ENCODE data around the gene ADGRL2.

DNA sequence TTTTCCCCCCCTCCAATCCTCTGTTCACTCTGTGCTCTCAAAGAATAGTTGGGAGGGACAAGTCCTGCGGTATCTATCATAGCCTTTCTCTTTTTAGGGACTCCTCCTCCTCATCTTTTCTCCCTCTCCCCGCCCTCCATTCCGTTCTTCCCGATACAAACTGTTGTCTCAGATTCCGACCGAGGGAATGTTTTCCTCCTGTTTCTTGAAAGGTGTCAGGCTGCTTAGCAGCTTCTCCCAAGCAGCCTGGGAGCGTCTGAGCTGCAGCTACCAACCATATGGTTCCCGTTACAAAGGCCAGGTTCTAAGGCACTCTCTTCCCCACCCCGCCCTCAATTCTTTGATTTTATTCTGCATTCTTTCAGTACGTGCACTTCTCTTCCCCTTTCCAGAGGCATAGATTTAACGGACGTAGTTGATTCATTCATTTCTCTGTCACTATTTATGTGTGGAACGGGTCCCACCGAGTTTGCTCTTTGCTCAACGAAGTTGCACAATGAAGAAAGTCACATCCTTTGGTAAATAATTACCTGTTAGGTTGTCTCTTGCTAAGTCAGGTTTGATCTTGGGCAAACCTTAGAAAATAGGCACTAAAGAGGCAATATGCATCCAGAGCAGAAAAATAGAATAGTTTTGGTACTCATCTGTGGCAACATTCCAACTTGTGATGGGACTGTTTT, 2.8 kb downstream of the ADGRL2 start:
- TF ChIP-seq, protein P1, sequence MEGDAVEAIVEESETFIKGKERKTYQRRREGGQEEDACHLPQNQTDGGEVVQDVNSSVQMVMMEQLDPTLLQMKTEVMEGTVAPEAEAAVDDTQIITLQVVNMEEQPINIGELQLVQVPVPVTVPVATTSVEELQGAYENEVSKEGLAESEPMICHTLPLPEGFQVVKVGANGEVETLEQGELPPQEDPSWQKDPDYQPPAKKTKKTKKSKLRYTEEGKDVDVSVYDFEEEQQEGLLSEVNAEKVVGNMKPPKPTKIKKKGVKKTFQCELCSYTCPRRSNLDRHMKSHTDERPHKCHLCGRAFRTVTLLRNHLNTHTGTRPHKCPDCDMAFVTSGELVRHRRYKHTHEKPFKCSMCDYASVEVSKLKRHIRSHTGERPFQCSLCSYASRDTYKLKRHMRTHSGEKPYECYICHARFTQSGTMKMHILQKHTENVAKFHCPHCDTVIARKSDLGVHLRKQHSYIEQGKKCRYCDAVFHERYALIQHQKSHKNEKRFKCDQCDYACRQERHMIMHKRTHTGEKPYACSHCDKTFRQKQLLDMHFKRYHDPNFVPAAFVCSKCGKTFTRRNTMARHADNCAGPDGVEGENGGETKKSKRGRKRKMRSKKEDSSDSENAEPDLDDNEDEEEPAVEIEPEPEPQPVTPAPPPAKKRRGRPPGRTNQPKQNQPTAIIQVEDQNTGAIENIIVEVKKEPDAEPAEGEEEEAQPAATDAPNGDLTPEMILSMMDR (optimal IDR thresholded peaks at IDR 0.05 in 1 of 3, IDR thresholded peaks at IDR 0.05 in 1 of 3, conservative IDR thresholded peaks at IDR 0.05 in 1 of 3; ENCODE audit: extremely low read depth in 1 of 3, insufficient read depth in 2 of 3, low read length in 3 of 3) = no peak
- TF ChIP-seq EZH2 (IDR thresholded peaks at IDR 0.05; ENCODE audit: low read length) = peak; percentile 71

Data from keratinocyte (primary cell).